WTC11 (cell line): ENCODE results near the gene MOV10L1. TPM values are rescaled to one million over a fixed set of nuclear protein-coding genes. Genes with fewer than 3 reads are reported as not detected.

Source experiments
- ATAC-seq: fragments of 200-7000 bp; cut with Tn5 transposase; 2 replicates; pipeline ENCODE4 v1.10.0; 2021; ENCODE audit warnings: mild to moderate bottlenecking, moderate library complexity
- CTCF ChIA-PET: fragments of 300-600 bp; sonication (Branson Sonifier 250); formaldehyde crosslinking; loops from one replicate; lab custom pipeline; 2021; ENCODE audit warnings: antibody characterized with exemption; lab: Charles Lee
- POLR2A ChIA-PET: fragments of 350-600 bp; sonication (Branson Sonifier 250); formaldehyde crosslinking; loops from one replicate; lab custom pipeline; 2021; ENCODE audit warnings: antibody characterized with exemption; lab: Charles Lee
- DNase-seq: peaks from one replicate; pipeline ENCODE4 v3.0.0; 2021; ENCODE audit warnings: low spot score
- H3K27ac Mint-ChIP-seq: 2 replicates; pipeline ENCODE4 v1.8.0; 2021; ENCODE audit warnings: mixed read lengths
- H3K27me3 Mint-ChIP-seq: 2 replicates; pipeline ENCODE4 v1.8.0; 2021; ENCODE audit warnings: low read depth, mild to moderate bottlenecking, moderate library complexity, mixed read lengths
- H3K36me3 Mint-ChIP-seq: 2 replicates; pipeline ENCODE4 v1.8.0; 2021; ENCODE audit warnings: mixed read lengths
- H3K4me1 Mint-ChIP-seq: 2 replicates; pipeline ENCODE4 v1.8.0; 2022; ENCODE audit warnings: mixed read lengths
- H3K4me3 Mint-ChIP-seq: 2 replicates; pipeline ENCODE4 v1.8.0; 2021; ENCODE audit warnings: mild to moderate bottlenecking, moderate library complexity, mixed read lengths
- H3K9me3 Mint-ChIP-seq: 2 replicates; pipeline ENCODE4 v1.8.0; 2021; ENCODE audit warnings: mixed read lengths
- CBFB ChIP-seq: sonication (generic); formaldehyde crosslinking; IDR thresholded peaks from 2 replicates; pipeline ENCODE4 v1.8.1; 2022; ENCODE audit warnings: mild to moderate bottlenecking, low read depth, missing genetic modification reagents
- ERG ChIP-seq: fragments of 250-450 bp; sonication (Bioruptor Pico); IDR thresholded peaks from 2 replicates; pipeline ENCODE4 v1.8.0; 2021; ENCODE audit warnings: mild to moderate bottlenecking
- JUN ChIP-seq: sonication (generic); formaldehyde crosslinking; IDR thresholded peaks from 2 replicates; pipeline ENCODE4 v1.8.0; 2023; ENCODE audit warnings: mild to moderate bottlenecking, missing genetic modification reagents
- KAT7 ChIP-seq: sonication (generic); formaldehyde crosslinking; IDR thresholded peaks from 2 replicates; pipeline ENCODE4 v1.8.1; 2023; ENCODE audit warnings: missing genetic modification reagents, mild to moderate bottlenecking, borderline replicate concordance
- MLX ChIP-seq: sonication (generic); formaldehyde crosslinking; IDR thresholded peaks from 2 replicates; pipeline ENCODE4 v1.8.1; 2023; ENCODE audit warnings: mild to moderate bottlenecking, missing genetic modification reagents, moderate library complexity
- MXD4 ChIP-seq: fragments of 250-450 bp; sonication (Bioruptor Pico); IDR thresholded peaks from 2 replicates; pipeline ENCODE4 v1.8.0; 2021; ENCODE audit warnings: mild to moderate bottlenecking, moderate library complexity, borderline replicate concordance
- NFATC4 ChIP-seq: fragments of 250-450 bp; sonication (Bioruptor Pico); IDR thresholded peaks from 2 replicates; pipeline ENCODE4 v1.9.0; 2021; ENCODE audit warnings: mild to moderate bottlenecking
- NFE2L1 ChIP-seq: sonication (generic); formaldehyde crosslinking; IDR thresholded peaks from 2 replicates; pipeline ENCODE4 v1.8.1; 2023; ENCODE audit warnings: missing genetic modification reagents
- NR2C2 ChIP-seq: sonication (generic); formaldehyde crosslinking; IDR thresholded peaks from 2 replicates; pipeline ENCODE4 v1.8.0; 2022; ENCODE audit warnings: mild to moderate bottlenecking, missing genetic modification reagents
- PRDM15 ChIP-seq: sonication (generic); formaldehyde crosslinking; IDR thresholded peaks from 2 replicates; pipeline ENCODE4 v1.8.0; 2022; ENCODE audit warnings: missing genetic modification reagents
- SMAD3 ChIP-seq: sonication (generic); formaldehyde crosslinking; IDR thresholded peaks from 2 replicates; pipeline ENCODE4 v1.8.0; 2022; ENCODE audit warnings: missing genetic modification reagents, mild to moderate bottlenecking, borderline replicate concordance
- TEAD4 ChIP-seq: sonication (generic); formaldehyde crosslinking; IDR thresholded peaks from 2 replicates; pipeline ENCODE4 v1.8.0; 2022; ENCODE audit warnings: mild to moderate bottlenecking, missing genetic modification reagents
- USF2 ChIP-seq: sonication (generic); formaldehyde crosslinking; IDR thresholded peaks from 2 replicates; pipeline ENCODE4 v1.8.1; 2023; ENCODE audit warnings: mild to moderate bottlenecking, missing genetic modification reagents, moderate library complexity
- ZNF532 ChIP-seq: fragments of 250-450 bp; sonication (Bioruptor Pico); IDR thresholded peaks from 2 replicates; pipeline ENCODE4 v1.9.0; 2021; ENCODE audit warnings: mild to moderate bottlenecking, borderline replicate concordance
- total RNA-seq: library from RNA; stranded (reverse); gene quantifications from 3 replicates; pipeline ENCODE4 v1.2.3, GENCODE V29; 2021
- TF ChIP-seq, protein P1 (sequence below): sonication (generic); formaldehyde crosslinking; IDR thresholded peaks from 2 replicates; pipeline ENCODE4 v1.8.1; 2022; ENCODE audit warnings: low read depth, mild to moderate bottlenecking, moderate library complexity, missing genetic modification reagents, borderline replicate concordance
- TF ChIP-seq, protein P2 (sequence below): sonication (generic); formaldehyde crosslinking; IDR thresholded peaks from 2 replicates; pipeline ENCODE4 v1.8.1; 2023; ENCODE audit warnings: mild to moderate bottlenecking, moderate library complexity, missing genetic modification reagents

MOV10L1 gene
- total RNA-seq, 1 experiment from 2014 or later = not detected

DNA sequence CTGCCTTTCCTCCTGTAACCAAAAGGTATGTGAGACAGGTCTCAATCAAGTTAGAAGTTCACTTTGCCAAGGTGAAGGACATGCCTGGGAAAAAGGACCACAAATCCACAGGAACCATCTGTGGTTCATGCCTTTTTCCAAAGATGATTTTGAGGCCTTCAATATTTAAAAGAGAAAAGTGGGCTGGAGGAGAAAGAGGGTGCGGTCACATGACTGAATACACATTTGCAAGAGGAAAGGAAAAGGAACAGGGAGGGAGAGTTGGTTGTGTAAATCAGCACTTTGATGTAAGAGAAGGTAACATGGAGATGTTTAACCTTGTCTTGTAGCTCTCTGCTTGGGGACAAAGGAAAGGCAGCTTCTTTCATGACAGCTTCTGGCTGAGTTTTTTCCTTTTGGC, 21.2 kb downstream of the MOV10L1 start:
- ChIA-PET POLR2A (interaction anchor here (0.6 kb wide), 1 partner anchor 1099 kb away, joined by 4 read pairs; no protein-coding TSS in a partner anchor), CTCF (interaction anchor here (0.7 kb wide), 1 partner anchor 38 kb away, joined by 3 read pairs; no protein-coding TSS in a partner anchor)
- ATAC-seq (no peak), DNase-seq (no peak)
- peaks cover 5% of the 10 kb centered on the region for H3K4me1 Mint-ChIP-seq
- TF ChIP-seq SMAD3 (CRISPR knock-in tag) (no peak), CBFB (CRISPR knock-in tag) (no peak), ERG (CRISPR knock-in tag) (no peak), TEAD4 (CRISPR knock-in tag) (no peak), USF2 (peak; percentile 41; the same call in 1 of the 2 replicates)
- H3K27ac Mint-ChIP-seq = no peak overlapping the region
- no peaks in the 10 kb centered on the region for H3K9me3 Mint-ChIP-seq
- no peak overlapping the region for H3K4me3 Mint-ChIP-seq
- H3K36me3 Mint-ChIP-seq = no peaks in the 10 kb centered on the region
- peaks cover 4% of the 10 kb centered on the region; the same call in 1 of the 2 replicates for H3K27me3 Mint-ChIP-seq

DNA sequence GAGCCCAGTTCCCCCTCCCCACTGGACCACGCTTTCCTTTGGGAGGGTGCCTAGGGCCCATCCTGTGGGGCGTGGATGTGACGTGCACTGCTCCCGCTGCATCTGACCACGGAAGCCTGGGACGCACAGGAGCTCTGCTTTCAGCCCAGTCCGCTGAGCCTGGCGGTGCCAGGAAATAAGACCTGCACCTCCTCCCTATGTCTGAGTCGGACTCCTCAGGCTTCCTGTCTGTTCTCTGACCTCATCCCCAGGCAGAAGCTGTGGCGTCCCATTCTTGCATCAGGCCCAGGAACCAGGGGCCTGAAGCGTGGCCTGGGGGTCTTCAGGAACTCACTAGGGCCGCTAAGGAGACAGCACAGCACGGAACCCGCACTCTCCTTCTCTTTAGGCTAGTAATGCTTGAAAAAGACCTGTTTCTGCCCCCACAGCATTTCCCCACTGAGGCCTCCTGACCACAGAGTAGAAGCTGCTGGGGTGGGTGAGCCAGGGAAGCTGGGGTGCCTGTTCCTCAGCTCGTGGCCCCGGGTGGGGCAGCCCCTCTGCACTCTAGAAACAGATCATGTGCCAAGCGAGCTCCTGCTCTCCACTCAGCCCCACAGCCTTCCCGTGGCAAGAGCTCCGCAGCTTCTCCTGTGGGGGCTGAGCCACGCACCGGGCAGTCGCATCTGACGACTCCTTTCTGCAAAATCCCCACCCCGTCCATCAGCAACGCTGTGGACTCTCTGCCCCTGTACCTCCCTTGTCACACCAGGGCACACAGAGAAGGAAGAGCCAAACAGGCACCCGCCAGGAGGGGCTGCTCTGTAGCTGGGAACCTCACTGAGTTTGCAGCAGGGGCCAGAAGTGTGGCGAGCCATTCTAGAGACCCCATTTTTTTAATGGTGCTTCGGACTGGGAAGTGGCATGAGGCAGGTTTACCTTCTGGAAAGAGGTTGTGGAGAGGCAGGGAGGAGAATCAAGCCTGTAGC, 22.6 kb downstream of the MOV10L1 start:
- DNase-seq (no peak), ATAC-seq (no peak)
- peaks cover 5% of the 10 kb centered on the region for H3K4me1 Mint-ChIP-seq
- POLR2A ChIA-PET = no interaction called here
- H3K9me3 Mint-ChIP-seq = no peaks in the 10 kb centered on the region
- no peaks in the 10 kb centered on the region for H3K36me3 Mint-ChIP-seq
- H3K4me3 Mint-ChIP-seq = no peak overlapping the region
- CTCF ChIA-PET = interaction anchor here (0.9 to 1.0 kb wide), 2 partner anchors 29 to 82 kb away, joined by 3 to 6 read pairs; no protein-coding TSS in a partner anchor
- peaks cover 4% of the 10 kb centered on the region; the same call in 1 of the 2 replicates for H3K27me3 Mint-ChIP-seq
- H3K27ac Mint-ChIP-seq = no peak overlapping the region
- no peak for TF ChIP-seq JUN (CRISPR knock-in tag)
- TF ChIP-seq, protein P1, sequence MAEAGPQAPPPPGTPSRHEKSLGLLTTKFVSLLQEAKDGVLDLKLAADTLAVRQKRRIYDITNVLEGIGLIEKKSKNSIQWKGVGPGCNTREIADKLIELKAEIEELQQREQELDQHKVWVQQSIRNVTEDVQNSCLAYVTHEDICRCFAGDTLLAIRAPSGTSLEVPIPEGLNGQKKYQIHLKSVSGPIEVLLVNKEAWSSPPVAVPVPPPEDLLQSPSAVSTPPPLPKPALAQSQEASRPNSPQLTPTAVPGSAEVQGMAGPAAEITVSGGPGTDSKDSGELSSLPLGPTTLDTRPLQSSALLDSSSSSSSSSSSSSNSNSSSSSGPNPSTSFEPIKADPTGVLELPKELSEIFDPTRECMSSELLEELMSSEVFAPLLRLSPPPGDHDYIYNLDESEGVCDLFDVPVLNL (CRISPR knock-in tag) = no peak
- no peak for TF ChIP-seq MXD4 (CRISPR knock-in tag)
- no peak for TF ChIP-seq CBFB (CRISPR knock-in tag)
- no peak for TF ChIP-seq NR2C2
- TF ChIP-seq PRDM15 = no peak
- TF ChIP-seq NFE2L1 (CRISPR knock-in tag) = no peak
- no peak for TF ChIP-seq ZNF532 (CRISPR knock-in tag)
- no peak for TF ChIP-seq MLX
- TF ChIP-seq NFATC4 (CRISPR knock-in tag) = no peak
- no peak for TF ChIP-seq KAT7 (CRISPR knock-in tag)
- TF ChIP-seq, protein P2, sequence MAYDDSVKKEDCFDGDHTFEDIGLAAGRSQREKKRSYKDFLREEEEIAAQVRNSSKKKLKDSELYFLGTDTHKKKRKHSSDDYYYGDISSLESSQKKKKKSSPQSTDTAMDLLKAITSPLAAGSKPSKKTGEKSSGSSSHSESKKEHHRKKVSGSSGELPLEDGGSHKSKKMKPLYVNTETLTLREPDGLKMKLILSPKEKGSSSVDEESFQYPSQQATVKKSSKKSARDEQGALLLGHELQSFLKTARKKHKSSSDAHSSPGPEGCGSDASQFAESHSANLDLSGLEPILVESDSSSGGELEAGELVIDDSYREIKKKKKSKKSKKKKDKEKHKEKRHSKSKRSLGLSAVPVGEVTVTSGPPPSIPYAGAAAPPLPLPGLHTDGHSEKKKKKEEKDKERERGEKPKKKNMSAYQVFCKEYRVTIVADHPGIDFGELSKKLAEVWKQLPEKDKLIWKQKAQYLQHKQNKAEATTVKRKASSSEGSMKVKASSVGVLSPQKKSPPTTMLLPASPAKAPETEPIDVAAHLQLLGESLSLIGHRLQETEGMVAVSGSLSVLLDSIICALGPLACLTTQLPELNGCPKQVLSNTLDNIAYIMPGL (CRISPR knock-in tag) = no peak
- TF ChIP-seq, all 79 proteins: peak for 0
